GM19239 (cell line): ENCODE data around the gene LEFTY1.

Source experiments
- DNase-seq: peaks from one replicate; pipeline ENCODE4 v3.0.0; 2011; ENCODE audit warnings: low spot score; ENCODE audit not compliant: insufficient read length
- FAIRE-seq: peaks from 2 replicates; lab custom pipeline; 2011; peaks lifted over from hg19 to GRCh38; lab: Jason Lieb, UNC

Gene LEFTY1

GRCh38 chr1:225876900-225877510, 11.9 kb downstream of the LEFTY1 start:
- DNase-seq (no peak), FAIRE-seq (no peak)

- FAIRE-seq: no peak
- DNase-seq: no peak
Measured at GRCh38 chr1:225875044-225875815, 13.7 kb downstream of the LEFTY1 start.

DNA sequence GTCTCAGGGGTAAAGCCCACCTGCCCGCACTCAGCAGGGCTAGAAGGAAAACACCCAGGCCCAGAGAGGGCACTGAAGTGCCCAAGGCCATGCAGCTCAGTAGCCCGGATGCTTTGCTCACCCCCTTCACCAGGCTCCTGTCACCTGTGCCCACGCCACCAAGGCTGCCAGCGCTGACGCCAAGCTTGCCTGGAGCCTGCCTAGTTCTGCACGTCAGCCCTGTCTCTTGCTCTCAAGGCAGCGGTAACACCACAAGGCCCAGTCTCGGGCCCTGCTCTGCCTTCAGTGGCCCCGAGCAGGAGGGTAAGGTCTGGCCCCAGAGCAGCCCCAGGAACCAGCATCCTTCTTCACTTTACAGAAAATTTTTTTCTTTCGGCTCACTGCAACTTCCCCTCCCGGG, 14.5 kb downstream of the LEFTY1 start:
- FAIRE-seq (no peak), DNase-seq (no peak)

DNA sequence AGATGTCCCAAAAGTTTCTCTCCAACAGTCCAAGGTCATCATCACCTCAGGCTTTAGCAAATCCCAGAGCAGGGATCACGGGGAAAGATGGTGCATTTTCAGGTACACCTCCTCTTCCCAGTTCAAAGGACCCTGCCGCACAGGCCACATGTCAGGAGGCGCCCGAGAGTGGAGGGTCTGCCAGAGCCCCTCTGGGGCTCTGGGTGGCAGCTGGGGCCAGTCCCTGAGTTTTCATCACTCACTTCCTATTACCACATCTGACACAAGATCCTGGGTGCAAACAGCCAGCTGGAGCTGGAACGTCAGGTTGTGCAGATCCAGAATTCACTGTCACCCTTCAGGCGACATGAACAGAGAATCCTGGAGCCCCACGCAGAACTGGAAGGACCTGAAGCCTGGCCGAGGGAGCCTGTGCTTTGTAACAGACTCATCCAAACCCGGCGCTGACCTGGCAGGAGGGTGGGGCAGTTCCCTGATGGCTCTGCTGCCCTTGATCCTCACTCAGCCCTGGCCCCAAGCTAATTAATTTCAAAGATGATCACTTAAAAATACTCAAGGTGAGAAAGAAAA, 15.6 kb downstream of the LEFTY1 start:
- DNase-seq (no peak), FAIRE-seq (no peak)

DNA sequence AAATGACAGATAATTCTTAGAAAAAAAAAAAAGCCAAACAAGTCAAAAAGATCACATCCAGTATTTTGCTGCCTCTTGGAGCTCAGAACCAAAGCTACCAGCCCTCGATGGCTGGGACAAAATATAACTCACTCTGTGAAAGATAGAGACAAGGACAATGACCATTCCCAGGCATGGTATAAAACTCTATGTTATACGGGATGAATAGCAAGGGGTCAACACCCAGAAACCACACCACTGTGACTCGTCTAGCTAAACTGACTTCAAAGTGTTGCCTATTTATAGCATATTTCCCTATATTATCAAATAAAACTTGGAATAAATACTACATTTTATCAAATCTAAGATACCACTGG, 16.9 kb downstream of the LEFTY1 start:
- no peak for FAIRE-seq

GRCh38 chr1:225871359-225872074, 17.4 kb downstream of the LEFTY1 start:
- FAIRE-seq (no peak), DNase-seq (no peak)

More for the DNA sequence above, 16.9 kb downstream of the LEFTY1 start:
- DNase-seq: no peak

- FAIRE-seq (no peak), DNase-seq (no peak)
Measured at GRCh38 chr1:225870911-225871310, 18.0 kb downstream of the LEFTY1 start.

- FAIRE-seq (no peak), DNase-seq (no peak)
Measured at GRCh38 chr1:225868631-225869330, 20.2 kb downstream of the LEFTY1 start.

- DNase-seq (no peak), FAIRE-seq (no peak)
Measured at GRCh38 chr1:225866981-225867380, 22.0 kb downstream of the LEFTY1 start.

DNA sequence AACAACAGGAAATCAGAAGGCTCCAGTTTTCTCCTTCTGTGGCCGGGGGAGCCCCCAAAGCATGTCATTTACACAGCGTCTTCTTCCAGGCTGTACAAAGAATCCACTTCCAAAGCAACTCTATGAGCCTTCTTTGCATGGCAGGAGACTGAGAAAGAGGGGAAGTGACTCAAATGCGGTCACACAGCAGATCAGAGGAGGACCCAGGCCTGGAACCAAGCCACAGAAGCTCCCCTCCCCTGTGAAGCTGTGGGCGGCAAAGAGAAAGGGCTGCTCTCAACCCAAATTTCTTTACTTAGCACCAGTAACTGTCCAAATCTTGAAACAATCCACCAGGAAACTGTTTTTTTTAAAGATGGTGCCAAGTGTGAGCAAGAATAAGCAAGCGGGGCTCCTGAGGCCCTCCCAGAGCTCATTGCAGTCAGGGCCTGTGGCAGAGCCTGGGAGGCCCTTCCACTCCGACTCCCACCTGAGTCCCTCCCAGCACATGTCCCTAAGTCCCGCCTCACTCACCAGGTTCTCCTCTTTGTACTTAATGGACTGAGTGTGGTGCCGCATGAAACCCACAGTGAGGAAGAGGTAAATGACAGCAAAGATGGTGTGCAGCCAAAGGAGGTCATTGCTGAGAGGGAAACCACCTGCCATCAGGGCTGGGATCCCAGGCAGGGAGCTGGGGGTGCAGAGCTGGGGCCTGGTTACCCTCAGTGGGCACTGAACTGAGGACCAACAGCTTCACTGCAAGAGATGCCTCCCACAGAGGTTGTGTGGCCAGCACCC, 22.7 kb downstream of the LEFTY1 start:
- FAIRE-seq: no peak
- no peak for DNase-seq

DNA sequence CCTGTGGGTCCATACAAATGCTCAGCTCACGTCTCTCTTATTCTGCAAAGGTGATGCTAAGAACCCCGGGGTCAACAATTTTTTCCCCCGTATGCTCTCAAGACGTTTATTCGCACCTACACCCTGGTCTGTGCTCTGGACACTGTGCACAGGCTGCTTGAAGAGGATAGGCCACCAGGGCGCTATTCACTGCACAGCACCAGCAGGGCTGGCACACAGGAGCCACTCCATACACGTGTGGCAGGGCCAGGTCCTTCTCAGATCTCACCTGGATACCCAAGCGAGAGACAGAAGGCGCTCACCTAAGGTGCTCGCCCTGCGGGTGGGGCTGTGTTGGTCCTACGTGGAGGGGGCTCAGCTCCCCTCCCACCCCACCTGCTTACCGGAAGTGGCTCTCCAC, 23.4 kb downstream of the LEFTY1 start:
- FAIRE-seq: no peak
- DNase-seq: no peak

GRCh38 chr1:225863167-225863566, 25.8 kb downstream of the LEFTY1 start:
- DNase-seq (no peak), FAIRE-seq (no peak)

- DNase-seq (no peak), FAIRE-seq (no peak)
Measured at GRCh38 chr1:225862581-225862950, 26.4 kb downstream of the LEFTY1 start.

- no peak for FAIRE-seq
Measured at GRCh38 chr1:225861834-225862580, 26.9 kb downstream of the LEFTY1 start.

GRCh38 chr1:225860876-225861441, 28.0 kb downstream of the LEFTY1 start:
- no peak for DNase-seq
- FAIRE-seq: no peak

More at GRCh38 chr1:225861834-225862580, 26.9 kb downstream of the LEFTY1 start:
- DNase-seq: no peak

DNA sequence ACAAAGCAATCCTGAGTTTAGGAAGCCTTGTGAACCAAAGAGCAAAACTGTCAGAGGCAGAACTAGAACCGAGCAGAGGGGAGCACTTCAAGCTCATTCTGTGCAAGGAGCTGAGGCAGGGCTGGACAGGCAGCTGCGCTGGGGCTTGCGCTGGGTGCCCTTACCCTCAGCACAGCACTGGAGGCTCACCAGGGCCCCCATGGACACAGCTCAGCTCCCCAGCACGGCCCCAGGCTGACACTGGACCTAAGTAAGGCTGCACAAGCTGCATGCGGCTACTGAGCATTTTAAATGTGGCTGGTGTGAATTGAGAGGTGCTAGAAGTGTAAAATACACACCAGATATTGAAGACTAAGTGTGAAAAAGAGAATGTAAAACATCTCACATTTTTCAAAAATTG, 28.8 kb downstream of the LEFTY1 start:
- no peak for FAIRE-seq
- no peak for DNase-seq

- FAIRE-seq (no peak), DNase-seq (no peak)
Measured at GRCh38 chr1:225859151-225859550, 29.8 kb downstream of the LEFTY1 start.

GRCh38 chr1:225857256-225857655, 31.7 kb downstream of the LEFTY1 start:
- FAIRE-seq (no peak), DNase-seq (no peak)
